GM11168 (cell line): Measurements from ENCODE around the gene PEF1.

Experiments
- in situ Hi-C: fragments of 300-500 bp; cut with MboI; formaldehyde crosslinking; loops from one replicate; pipeline ENCODE4 v1.12.0; 2022; ENCODE audit warnings: low sequenced_read_pairs; ENCODE audit not compliant: unreplicated experiment

The PEF1 gene

DNA sequence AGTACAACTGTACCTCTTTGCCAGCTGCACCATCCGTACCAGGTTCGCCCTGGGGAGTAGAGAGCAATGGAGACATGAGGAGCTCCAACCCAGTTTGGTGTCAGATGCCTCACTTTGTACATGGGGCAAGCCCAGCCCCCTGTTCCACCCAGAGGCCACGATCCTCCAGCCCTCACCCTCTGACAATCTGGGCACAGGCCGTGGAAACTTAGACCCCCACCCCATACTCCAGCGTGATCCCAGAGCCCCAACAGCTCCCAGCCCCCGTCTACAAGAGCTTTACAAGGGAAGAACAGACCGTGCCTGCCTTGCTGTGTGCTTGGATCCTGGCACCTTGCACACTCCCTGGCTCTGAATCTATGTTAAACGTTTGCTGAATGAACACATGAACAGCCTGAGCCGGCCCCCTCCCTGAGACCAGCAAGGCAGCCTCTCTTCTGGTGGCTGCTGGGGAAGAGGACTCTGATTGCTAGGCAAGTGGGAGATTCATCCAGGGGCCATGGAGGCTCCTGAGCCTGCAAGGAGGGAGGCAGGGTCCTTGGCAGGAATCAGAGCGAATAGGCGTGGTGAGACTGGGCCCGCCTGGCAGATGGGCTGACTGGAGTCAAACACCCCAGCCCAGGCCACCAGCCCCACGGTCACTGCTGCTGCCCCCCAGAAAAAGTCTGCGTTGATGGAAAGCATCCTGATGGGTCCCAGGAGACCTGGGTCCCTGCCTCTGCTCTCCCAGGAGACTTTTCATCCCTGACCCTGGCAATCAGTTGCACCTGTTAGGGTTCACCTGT is 12.5 kb upstream of the PEF1 start:
- in situ Hi-C loops: no loop called here

DNA sequence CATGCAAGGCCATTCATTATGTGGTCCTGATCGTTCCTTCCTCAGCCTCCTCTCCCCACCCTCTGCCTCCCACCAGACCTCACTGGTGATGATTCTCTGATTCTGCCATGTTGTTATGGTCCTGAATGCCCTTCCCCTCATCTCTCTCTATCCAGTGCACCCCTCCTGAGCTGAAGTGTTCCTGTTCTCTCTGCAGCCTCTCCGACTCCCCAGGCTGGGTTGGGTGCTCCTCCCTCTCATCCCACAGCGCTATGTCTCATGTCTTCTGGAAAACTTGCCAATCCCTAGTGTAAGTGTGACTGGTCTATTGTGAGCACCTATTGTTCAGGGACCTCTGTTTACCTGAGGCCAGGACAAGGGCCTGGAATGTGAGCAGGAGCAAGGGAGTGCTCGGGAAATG is 11.1 kb upstream of the PEF1 start:
- in situ Hi-C loops: no loop called here

DNA sequence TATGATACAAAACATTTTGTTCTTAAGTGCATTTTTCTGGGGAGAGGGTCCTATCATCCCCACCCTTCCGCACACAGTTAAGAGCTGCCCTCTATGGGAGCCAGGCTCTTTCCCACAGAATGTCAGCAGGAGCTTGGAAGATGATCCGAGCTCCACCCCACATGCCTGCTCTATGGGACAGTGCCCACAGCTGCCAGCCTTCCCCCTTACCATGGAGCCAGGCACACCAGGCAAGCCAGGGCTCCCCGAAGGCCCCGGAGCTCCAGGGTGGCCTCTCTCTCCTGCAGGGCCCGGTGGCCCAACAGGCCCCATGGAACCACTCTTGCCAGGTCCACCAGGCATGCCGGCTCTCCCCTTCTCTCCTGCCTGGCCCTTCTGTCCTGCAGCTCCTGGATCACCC is 10.4 kb upstream of the PEF1 start:
- in situ Hi-C loops: no loop called here

DNA sequence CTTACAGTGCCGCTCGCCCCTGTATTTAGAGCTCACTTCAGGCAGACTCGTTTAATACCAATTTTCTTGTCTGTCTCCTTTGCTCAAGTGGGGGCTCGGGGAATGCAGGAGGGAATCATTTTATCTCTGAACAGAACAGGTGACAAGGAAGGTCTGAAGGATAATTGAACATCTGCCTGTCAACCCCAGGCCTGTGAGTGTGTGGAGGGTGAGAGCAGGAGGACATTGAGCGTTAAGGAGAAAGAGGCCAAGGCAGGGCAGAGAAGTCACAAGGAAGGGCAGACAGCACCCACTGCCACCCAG is 9.7 kb upstream of the PEF1 start:
- in situ Hi-C loops: no loop called here

GRCh38 chr1:31653717-31654473 is 9.2 kb upstream of the PEF1 start:
- in situ Hi-C loops: no loop called here

- in situ Hi-C loops: no loop called here
Observed at GRCh38 chr1:31652891-31653499, 8.3 kb upstream of the PEF1 start.

DNA sequence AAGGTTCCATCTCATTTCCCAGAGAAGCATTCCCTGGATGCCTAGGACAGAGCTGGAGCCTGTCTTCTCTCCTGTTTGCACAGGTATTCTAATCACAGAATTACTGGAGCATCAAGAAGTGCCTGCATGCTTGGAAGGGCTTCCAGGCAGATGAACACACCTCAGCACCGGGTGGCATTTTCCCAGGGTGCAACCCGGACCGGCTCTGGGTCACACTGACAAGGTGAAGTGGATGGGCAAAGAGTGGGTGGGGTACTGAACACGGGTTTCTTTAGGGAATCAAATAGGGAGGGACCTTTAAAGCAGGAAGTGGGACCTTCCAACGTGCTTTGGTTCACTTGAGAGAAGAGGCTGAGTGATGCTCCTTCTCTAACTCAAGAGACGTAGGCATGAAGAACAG is 7.1 kb upstream of the PEF1 start:
- in situ Hi-C loops: no loop called here

DNA sequence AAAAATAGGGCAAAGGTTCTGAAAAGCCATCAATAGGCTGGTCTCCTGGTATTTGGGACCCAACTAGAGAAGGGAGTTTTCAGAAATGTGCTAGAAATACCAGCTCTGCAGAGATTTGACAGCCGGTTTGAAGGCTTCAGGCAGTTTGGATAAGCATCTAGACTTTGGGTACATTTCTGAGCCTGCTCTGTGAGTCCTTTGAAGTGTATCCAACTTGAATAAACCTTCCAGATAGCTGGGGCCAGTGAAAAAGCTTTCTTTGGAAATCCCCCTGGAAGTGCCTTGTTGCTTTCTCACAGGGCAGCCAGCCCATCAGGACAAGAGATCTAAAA is 6.4 kb upstream of the PEF1 start:
- in situ Hi-C loops: no loop called here

- in situ Hi-C loops: no loop called here
Observed at GRCh38 chr1:31650161-31651088, 5.7 kb upstream of the PEF1 start.

DNA sequence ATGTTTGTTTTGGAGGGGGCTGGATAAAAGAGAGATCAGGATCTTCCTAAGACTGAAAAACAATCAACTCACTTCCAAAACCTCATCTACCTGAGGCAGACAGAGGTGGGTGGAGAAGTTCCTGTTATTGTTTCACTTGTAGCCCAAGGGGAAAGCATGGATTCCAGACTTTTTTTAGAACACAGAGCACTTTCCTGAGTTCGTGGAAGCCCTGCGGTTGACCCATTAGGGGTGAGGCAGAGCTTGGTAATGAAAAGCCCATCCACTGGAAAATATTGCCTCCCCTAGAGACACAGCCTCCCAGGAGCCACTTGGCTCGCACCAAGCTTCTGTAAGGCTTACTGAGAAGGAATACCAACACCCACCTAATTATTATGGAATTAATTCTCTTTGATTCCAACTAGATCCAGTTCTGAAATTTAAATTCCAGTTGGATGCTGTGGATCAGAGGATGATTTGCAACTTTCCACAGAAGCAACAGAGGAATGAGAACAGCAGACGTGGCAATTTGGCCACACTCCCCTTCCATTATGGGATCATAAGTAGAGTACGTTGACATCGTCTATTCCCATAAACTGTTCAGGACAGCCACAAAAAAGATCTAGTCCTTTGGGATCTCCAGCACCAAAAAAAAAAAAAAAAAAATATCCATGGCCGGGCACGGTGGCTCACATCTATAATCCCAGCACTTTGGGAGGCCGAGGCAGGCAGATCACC is 4.1 kb upstream of the PEF1 start:
- in situ Hi-C loops: no loop called here

DNA sequence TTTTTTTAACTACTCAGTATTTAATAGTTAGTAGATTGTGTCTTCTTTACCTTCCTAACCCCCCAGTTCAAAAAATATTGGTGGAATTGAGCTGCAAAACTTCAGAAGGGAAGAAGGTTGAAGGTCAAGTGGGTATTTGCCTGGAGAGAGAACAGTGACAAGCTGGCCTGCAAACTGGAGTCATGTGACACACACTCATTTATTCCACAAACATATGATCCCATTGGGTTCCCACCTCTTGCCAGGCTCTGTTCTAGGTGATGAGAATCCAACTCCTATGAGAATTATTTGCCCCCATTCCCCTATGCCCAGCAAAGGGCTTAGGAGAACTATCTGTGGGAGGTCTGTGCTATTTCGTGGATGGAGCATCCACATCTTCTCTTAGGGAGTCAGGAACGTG is 3.5 kb upstream of the PEF1 start:
- in situ Hi-C loops: no loop called here

DNA sequence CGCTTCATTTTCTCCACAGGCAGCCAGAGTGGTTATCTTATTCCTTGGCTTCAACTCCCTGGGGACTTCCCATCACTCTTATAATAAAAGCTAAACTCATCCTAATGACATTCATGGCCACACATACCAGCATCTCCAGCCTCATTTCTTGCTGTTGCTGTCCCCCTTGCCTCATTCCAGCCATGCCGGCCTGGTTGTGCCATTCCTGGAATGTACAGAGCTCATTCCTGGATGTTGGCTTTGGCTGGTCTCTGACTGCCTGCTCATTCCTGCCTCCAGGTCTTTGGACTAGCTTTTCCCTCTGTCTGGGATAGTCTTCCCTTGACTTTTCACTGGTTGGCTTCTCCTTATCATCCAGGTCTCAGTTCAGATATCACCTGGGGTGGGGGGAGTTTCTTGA is 2.4 kb upstream of the PEF1 start:
- in situ Hi-C loops: no loop called here

- in situ Hi-C loops: no loop called here
Observed at GRCh38 chr1:31646259-31646960, 1.7 kb upstream of the PEF1 start.

DNA sequence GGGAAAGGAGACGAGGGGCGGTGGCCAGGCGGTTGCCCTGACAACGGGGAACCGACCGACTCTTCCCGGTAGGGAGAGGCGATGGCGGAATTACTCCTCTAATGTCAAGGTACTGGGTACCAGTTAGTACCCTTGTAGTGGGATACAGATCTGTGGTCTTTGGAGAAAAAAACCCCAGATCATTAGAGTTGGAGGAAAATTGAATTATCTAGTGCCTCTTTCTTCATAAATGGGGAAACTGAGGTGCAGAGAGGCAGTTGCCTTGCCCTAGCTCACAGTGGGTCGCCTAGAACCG is 545 bp upstream of the PEF1 start:
- in situ Hi-C loops: no loop called here

DNA sequence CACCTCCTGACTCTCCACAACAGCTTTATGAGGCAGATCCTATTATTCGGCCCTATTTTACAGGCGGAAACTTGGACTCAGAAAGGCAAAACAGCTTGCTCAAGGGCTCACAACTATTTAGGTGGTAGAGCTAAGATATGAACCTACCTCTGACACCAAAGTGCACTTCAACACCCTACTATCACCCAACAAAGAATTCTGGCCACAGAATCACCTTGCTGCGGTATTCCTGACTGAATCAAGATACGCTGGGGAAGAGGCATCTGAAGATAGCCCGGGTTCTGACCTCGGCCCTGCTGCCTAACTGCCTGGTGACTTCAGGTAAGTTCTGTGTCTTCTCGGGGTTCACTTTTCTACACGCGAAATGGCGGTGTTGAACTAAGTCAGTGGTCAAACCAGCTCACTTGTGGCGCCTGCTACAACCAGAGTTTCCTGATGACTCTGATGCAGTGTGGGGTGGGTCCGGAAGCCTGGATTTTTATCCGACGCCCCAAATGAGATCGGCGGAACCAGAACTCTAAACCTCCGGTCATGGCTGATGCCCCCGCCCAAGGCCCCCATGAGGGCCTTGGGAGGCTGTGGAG is 608 bp downstream of the PEF1 start:
- in situ Hi-C loops: no loop called here

DNA sequence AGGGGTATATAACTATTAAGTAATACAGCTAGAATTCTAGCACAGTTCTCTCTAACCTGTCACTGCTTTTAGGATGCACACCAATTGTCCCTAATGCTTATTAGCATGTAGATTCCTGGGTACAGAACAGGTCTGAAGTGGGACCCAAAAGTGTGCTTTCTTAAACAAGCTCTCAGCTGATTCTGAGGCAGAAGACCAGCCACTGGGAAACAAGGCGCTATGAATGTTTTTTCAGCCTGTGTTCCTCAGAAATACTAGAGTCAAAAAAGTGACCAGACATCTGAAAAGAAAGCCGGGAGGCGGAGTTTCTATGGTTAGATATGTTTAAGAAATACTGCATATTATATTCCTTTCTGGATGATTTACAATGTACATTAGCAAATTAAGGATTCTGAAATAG is 1.8 kb downstream of the PEF1 start:
- in situ Hi-C loops: no loop called here

GRCh38 chr1:31642366-31642765 is 2.3 kb downstream of the PEF1 start:
- in situ Hi-C loops: no loop called here

DNA sequence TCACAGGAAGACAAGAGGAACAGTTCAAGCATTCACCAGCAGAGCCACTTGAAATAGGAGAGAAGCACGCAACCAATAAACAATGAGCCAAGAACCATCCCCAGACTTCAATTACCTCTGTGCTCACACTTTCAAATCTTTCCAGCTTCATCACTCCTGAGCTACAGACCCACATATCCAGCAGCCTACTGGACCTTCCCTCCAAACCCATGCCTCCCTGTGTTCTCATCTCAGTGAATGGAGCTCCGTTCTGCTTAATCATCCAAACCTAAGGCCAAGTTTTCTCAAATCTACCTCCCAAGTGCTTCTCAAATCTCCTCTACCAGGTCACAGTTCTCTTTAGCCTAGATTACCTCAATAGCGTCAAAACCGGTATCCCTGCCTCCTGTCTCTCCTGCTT is 3.7 kb downstream of the PEF1 start:
- in situ Hi-C loops: no loop called here

DNA sequence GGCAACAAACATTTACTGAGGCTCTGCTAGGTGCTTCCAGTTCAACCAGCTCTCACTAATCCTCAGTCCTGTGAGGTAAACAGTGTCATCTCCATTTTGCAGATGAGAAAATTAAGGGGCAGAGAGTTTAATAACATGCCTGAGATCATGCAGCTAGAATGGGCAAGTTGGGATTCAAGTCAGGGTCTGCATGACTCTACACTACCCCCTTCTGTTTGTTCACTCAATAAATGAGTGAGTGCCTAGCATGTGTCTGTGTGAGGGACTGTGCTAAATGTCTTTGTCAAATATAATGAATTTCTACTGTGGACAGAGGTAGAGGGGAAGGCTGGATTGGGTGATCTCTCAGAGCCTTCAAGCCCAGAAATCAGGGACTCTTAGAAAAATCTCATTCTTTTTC is 4.5 kb downstream of the PEF1 start:
- in situ Hi-C loops: no loop called here
